ENCODE measurements around the gene PRR15. TPM values are rescaled to one million over a fixed set of nuclear protein-coding genes. Genes with fewer than 3 reads are reported as not detected.
"Not testable (repeated sequence)": the region's sequence is repeated elsewhere in the genome, so short reads cannot be mapped to it uniquely, and the experiment has no call there.

Gene PRR15
- total RNA-seq, result 4.9 and 8.9 TPM in 2 replicates
- polyA plus RNA-seq, result 3.4 and 4.3 TPM in 2 replicates

- no peak within 1 kb of the TSS for H3K27ac ChIP-seq
- peak within 1 kb of the TSS; percentile 54 for H3K4me3 ChIP-seq
- no peaks in the 10 kb centered on the region for H3K9me3 ChIP-seq (ENCODE audit: low read depth)
- TF ChIP-seq, protein P1, sequence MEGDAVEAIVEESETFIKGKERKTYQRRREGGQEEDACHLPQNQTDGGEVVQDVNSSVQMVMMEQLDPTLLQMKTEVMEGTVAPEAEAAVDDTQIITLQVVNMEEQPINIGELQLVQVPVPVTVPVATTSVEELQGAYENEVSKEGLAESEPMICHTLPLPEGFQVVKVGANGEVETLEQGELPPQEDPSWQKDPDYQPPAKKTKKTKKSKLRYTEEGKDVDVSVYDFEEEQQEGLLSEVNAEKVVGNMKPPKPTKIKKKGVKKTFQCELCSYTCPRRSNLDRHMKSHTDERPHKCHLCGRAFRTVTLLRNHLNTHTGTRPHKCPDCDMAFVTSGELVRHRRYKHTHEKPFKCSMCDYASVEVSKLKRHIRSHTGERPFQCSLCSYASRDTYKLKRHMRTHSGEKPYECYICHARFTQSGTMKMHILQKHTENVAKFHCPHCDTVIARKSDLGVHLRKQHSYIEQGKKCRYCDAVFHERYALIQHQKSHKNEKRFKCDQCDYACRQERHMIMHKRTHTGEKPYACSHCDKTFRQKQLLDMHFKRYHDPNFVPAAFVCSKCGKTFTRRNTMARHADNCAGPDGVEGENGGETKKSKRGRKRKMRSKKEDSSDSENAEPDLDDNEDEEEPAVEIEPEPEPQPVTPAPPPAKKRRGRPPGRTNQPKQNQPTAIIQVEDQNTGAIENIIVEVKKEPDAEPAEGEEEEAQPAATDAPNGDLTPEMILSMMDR (IDR thresholded peaks at IDR 0.05; ENCODE audit: low read depth, low read length), result no peak
- H3K27me3 ChIP-seq, result peaks cover 65% of the 10 kb centered on the region
- no peaks in the 10 kb centered on the region for H3K4me1 ChIP-seq (ENCODE audit: low read depth)
- DNase-seq (ENCODE audit: low read depth in 1 of 2, low spot score in 1 of 2), result peak; percentile 40 to 71
- H3K36me3 ChIP-seq, result no peaks in the 10 kb centered on the region
These were observed at the start of gene PRR15 for GRCh38 chr7:29563590-29564495. Gene PRR15 (plus strand): TSS chr7:29563835. CDS start chr7:29566330, 2,495 bp downstream.

DNA sequence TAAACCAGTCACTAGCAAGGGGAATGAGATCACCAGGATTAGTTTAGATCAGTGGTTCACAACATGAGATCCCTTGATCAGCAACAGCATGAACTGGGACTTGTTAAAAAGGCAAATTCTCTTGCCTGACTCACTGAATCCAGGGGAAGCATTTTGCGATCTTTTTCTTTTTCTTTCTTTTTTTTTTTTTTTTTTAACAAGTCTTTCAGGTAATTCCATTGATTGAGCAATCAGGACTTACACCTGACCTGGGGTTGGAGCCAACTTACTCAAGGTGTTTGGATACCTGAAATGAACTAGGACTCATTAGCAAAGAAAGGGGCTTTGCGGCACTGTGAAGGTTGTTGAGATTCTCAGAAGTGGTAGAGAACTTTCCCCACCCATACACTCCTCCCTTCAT, 47.1 kb upstream of the PRR15 start:
- no peak overlapping the region for H3K27ac ChIP-seq
- TF ChIP-seq, protein P1 (IDR thresholded peaks at IDR 0.05; ENCODE audit: low read depth, low read length), result no peak
- H3K4me3 ChIP-seq, result no peak overlapping the region
- DNase-seq (ENCODE audit: low read depth in 1 of 2, low spot score in 1 of 2), result no peak
- H3K9me3 ChIP-seq (ENCODE audit: low read depth), result no peaks in the 10 kb centered on the region
- no peaks in the 10 kb centered on the region for H3K4me1 ChIP-seq (ENCODE audit: low read depth)
- H3K36me3 ChIP-seq, result no peaks in the 10 kb centered on the region
- no peaks in the 10 kb centered on the region for H3K27me3 ChIP-seq

DNA sequence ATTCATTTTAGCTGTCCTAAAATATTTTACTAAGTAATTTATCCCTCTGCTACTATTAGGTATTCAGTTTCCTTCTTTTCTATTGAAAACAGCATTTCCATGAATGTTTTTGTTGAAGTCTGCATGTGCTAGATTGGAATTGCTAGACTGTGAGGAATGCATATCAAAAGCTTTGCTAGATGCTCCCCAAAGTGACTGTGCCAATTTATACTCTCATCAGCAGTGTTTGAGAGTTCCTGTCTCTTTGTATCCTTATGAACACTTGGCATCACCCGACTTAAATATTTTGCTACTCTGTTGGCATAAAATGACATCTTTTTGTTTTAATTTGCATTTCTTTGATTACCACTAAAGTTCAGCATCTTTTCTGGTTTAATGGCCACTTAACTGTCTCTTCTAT, 45.0 kb upstream of the PRR15 start:
- TF ChIP-seq, protein P1 (IDR thresholded peaks at IDR 0.05; ENCODE audit: low read depth, low read length), result no peak
- Histone ChIP-seq H3K36me3 (no peaks in the 10 kb centered on the region), H3K9me3 (ENCODE audit: low read depth) (no peaks in the 10 kb centered on the region), H3K4me1 (ENCODE audit: low read depth) (no peaks in the 10 kb centered on the region), H3K27ac (no peak overlapping the region), H3K4me3 (no peak overlapping the region), H3K27me3 (no peaks in the 10 kb centered on the region)
- no peak for DNase-seq (ENCODE audit: low read depth in 1 of 2, low spot score in 1 of 2)

DNA sequence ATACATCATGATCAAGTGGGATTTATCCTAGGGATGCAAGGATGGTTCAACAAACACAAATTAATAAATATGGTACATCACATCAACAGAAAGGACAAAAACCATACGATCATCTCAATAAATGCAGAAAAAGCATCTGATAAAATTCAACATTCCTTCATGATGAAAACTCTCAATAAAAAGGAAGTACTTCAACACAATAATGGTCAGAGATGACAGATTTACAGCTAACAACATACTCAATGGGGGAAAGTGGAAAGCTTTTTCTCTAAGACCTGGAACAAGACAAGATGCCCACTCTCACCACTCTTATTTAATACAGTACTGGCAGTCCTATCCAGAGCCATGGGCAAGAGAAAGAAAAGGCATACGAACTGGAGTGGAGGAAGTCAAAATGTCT, 39.9 kb upstream of the PRR15 start:
- Histone ChIP-seq H3K27ac (no peak overlapping the region), H3K36me3 (no peaks in the 10 kb centered on the region), H3K9me3 (ENCODE audit: low read depth) (no peaks in the 10 kb centered on the region), H3K4me1 (ENCODE audit: low read depth) (no peaks in the 10 kb centered on the region), H3K4me3 (no peak overlapping the region), H3K27me3 (no peaks in the 10 kb centered on the region)
- DNase-seq (ENCODE audit: low read depth in 1 of 2, low spot score in 1 of 2), result no peak
- TF ChIP-seq, protein P1 (IDR thresholded peaks at IDR 0.05; ENCODE audit: low read depth, low read length), result no peak

DNA sequence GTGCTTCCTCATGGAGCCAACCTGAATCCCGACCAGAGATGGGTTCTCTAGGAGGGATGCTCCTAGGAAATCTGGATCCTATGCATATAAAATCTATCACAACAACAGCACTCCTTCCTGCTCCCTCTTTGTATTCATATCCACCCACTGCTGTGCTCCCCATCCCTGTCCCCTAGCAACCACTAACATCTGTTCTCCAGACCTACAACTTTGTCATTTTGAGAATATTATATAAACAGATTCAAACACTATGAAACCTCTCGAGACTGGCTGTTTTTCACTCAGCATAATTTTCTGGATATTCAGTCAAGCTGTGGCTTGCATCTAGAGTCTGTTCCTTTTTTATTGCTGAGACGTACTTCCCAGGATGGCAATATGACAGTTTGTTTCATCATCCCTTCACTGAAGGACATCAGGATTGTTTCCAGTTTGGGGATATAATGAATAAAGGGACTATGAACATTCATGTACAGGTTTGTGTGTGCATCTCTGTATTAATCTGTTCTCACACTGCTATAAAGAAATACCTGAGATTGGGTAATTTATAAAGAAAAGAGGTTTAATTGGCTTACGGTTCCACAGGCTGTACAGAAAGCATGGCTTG, 36.0 kb upstream of the PRR15 start:
- Histone ChIP-seq H3K27me3 (no peaks in the 10 kb centered on the region), H3K27ac (no peak overlapping the region), H3K4me1 (ENCODE audit: low read depth) (no peaks in the 10 kb centered on the region), H3K9me3 (ENCODE audit: low read depth) (no peaks in the 10 kb centered on the region), H3K4me3 (no peak overlapping the region), H3K36me3 (no peaks in the 10 kb centered on the region)
- TF ChIP-seq, protein P1 (IDR thresholded peaks at IDR 0.05; ENCODE audit: low read depth, low read length), result no peak
- no peak for DNase-seq (ENCODE audit: low read depth in 1 of 2, low spot score in 1 of 2)

DNA sequence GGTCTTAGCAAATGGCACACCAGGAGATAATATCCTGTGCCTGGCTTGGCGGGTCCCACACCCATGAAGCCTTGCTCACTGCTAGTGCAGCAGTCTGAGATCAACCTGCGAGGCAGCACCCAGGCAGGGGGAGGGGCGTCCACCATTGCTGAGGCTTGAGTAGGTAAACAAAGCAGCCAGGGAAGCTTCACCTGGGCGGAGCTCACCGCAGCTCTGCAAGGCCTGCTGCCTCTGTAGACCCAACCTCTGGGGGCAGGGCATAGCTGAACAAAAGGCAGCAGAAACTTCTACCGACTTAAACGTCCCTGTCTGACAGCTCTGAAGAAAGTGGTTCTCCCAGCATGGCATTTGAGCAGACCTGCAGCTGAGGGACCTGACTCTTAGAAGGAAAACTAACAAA, 35.1 kb upstream of the PRR15 start:
- H3K4me1 ChIP-seq (ENCODE audit: low read depth); H3K27ac ChIP-seq; H3K27me3 ChIP-seq; DNase-seq (ENCODE audit: low read depth in 1 of 2, low spot score in 1 of 2); H3K4me3 ChIP-seq; H3K36me3 ChIP-seq; H3K9me3 ChIP-seq (ENCODE audit: low read depth): not testable (repeated sequence)

Data from cardiac muscle cell (in vitro differentiated cells and primary cell).